GM11168 (cell line): ENCODE data around the gene KCNJ3.
"Not testable (repeated sequence)": the region's sequence is repeated elsewhere in the genome, so short reads cannot be mapped to it uniquely, and the experiment has no call there.

ENCODE experiments used
- in situ Hi-C: fragments of 300-500 bp; cut with MboI; formaldehyde crosslinking; loops from one replicate; pipeline ENCODE4 v1.12.0; 2022; ENCODE audit warnings: low sequenced_read_pairs; ENCODE audit not compliant: unreplicated experiment

The KCNJ3 gene

DNA sequence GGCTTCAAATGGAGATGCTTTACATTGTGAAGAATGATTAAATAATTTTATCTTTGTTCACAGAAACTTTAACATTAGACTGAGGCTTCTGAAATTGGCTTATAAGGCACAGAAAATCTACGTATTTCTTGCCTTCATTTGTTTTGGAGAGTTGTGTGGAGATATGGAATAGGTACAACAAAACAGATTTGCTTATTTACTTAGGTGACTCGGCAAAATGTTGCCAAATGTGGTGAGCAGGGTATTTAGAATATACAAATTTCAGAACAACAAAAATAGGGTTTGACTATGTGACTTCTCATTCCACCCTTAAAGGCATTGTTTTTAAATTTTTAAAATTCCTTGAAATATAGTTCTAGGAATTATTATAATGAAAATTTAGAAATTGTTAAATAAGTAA is 134.2 kb downstream of the KCNJ3 start:
- in situ Hi-C loops, result no loop called here

DNA sequence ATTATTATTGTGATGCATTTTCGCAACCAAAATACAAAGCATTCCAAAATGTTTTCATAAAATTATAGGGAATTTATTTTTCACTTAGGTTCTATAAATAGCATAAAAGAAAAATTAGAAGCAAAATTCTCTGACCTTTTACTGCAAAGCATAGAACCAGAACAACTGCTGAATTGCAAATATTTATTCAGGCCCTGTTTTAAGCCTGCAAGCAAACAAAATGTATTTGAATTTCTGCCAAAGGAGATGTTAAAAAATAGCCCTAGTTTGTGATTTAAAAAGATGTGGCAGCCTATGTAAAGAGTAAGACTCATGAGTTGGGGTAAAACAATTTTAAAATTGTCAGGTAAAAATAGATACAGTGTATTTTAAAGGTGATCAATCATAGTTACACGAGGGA is 138.1 kb downstream of the KCNJ3 start:
- in situ Hi-C loops, result no loop called here

DNA sequence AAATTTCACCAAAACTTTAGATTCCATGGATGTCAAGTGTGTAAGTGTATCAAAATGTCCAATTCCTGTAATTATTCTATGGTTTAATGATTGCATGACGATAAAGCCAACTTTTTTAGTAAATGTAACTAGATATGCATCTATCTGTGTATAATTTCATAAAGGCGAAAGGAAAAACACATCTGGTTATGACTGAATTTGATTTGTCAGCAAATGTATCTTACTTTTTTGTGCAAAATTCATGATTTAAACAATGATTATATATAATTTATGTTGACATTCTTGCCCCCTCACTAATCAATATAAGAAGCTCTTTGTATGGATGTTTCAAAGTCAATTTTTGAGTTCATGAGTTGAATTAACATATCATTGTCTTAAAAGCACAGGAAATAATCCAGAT is 138.5 kb downstream of the KCNJ3 start:
- in situ Hi-C loops, result no loop called here

DNA sequence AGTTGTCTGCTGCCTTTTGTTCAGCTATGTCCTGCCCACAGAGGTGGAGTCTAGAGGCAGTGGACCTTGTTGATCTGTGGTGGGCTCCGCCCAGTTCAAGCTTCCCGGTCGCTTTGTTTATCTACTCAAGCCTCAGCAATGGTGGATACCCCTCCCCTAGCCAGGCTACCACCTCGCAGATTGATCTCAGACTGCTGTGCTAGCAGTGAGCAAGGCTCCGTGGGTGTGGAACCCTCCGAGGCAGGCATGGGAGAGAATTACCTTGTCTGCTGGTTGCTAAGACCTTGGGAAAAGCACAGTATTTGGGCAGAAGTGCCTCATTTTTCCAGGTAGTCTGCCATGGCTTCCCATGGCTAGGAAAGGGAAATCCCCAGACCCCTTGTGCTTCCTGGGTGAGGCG is 146.0 kb downstream of the KCNJ3 start:
- in situ Hi-C loops, result no loop called here

DNA sequence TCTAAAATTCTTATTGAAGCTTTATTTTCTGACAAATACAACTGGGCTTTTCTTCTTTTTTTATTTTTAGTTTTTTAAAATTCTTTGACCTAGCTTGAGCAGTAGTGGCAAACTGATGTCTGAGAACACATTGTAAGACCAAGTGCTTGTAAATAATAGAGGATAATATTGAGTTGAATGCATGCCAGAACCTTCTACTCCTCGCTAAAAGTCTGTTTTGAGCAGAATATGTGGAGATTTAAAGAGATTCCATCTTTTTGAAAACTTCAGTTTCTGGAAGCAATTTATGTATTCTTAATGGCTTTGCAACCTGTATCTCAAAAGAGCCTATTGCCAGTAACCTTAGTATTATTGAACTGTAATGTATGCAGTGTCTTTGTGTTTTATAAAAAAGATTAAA is 148.3 kb downstream of the KCNJ3 start:
- in situ Hi-C loops, result no loop called here

DNA sequence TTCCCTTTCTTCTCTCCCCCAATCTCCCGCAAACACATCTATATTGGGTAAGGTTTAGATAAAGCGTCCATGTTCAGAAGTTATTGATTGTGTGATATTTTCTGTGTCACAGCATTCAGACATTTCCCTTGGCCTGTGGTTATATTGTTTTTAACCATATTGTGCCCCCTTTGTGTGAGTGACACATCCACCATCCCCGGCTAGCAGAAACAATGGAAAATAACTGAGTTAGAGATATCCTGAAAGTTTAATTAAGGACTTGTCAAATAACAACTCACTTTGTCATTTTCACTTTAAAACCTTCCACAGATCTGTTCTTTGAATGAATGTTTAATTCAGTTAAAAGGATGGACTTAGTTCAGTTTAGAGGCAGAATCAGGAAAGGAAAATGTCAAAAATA is 151.0 kb downstream of the KCNJ3 start:
- in situ Hi-C loops, result no loop called here

DNA sequence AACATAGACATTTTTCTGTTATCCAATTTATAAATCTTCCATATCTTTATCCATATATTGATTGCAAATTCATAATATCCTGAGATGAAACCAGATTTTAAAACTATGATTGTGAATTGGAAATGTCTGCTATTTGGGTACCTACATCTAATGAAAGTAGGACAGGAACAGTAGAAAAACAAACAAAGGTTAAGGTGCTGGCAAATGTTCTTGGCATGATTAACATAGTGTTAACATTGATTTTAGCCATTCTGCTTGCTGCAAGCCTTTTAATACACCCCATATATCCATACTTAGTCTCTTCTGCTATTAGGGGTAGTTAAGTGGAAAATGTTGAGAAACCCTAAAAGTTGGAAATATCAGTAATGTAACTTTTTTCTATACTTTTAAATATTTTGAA is 152.0 kb downstream of the KCNJ3 start:
- in situ Hi-C loops, result no loop called here

DNA sequence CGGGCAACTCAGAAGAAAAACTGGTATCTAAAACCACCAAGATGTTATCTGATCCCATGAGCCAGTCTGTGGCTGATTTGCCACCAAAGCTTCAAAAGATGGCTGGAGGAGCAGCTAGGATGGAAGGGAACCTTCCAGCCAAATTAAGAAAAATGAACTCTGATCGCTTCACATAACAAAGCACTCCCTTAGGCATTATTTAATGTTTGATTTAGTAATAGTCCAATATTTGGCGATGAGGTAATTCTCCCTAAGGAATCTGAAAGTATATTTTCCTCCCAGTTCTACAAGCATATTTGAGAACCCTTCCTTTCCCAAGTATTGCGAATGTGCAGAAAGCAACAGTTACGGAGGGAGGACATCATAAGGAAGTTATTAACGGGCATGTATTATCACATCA is 156.6 kb downstream of the KCNJ3 start:
- in situ Hi-C loops, result no loop called here

DNA sequence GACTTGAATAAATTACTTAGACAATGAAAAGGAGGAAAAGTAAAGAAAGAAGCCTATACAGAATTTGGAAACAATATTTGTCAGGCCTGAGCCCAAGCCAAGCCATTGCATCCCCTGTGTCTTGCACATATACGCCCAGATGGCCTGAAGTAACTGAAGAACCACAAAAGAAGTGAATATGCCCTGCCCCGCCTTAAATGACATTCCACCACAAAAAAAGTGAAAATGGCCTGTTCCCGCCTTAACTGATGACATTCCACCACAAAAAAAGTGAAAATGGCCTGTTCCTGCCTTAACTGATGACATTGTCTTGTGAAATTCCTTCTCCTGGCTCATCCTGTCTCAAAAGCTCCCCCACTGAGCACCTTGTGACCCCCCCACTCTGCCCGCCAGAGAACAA is 168.7 kb downstream of the KCNJ3 start:
- in situ Hi-C loops, result not testable (repeated sequence)

DNA sequence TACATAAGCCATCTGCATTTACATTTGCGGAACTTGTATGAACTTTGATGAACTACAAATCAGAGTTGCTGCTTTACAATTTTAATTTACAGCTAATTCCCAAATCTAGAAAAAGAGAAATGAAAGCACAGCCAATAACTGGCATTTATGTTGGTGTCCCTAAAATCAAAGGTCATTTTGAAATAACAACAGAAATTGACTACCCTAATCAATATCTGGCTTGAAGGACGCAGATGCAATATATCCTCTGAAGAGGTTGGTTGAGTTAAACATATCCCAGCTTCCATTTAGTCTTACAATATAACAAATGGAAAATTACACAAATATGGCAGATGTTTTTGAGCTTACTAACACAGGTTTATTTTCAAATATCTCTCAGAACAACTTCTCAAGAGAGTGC is 177.5 kb downstream of the KCNJ3 start:
- in situ Hi-C loops, result no loop called here

DNA sequence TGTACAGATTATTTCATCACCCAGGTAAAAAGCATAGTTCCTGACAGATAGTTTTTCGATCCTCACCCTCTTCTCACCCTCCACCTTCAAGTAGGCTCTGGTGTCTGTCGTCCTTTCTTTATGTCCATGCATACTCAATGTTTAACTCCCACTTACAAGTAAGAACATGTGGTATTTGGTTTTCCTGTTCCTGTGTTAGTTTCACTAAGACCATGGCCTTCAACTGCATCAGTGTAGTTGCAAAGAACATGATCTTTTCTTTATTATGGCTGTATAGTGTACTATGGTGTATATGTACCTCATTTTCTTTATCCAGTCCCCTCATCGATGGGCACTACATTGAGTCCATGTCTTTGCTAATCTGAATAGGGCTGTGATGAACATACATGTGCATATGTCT is 184.2 kb downstream of the KCNJ3 start:
- in situ Hi-C loops, result no loop called here

DNA sequence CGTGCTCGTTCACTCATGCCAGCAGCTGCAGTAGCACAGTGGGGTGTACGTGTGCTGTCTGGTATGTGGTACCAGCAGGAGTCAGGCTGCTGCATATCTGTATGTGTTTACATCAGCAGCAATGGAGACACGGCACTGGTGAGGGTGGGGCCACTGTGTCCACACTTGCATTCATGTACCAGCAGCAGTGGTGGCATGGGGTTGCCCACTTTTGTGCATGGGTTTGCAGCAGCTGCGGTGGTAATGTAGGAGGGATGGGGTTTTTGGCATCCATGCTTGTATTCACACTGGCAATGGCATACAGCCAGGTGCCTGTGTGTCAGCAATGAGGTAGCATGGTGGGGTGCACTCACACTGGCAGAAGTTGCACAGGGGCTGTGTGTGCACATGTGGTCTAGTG is 187.8 kb downstream of the KCNJ3 start:
- in situ Hi-C loops, result no loop called here

DNA sequence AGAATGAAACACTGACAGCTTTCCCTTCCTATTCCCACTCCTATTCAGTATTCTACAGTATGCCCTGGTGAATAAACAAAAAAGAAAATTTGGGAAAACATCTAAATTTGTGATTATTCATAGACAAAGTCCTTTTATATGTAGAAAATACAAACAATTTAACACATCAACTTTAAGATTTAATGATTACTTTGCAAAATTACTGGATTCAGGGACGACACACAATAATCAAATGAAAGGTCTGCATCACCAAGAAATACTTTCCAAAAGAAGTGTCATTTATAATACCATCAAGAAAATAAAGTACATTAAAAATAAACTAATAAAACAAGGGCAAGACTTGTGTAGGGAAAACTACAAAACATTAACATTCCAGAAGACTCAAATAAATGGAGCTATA is 199.8 kb downstream of the KCNJ3 start:
- in situ Hi-C loops, result no loop called here

DNA sequence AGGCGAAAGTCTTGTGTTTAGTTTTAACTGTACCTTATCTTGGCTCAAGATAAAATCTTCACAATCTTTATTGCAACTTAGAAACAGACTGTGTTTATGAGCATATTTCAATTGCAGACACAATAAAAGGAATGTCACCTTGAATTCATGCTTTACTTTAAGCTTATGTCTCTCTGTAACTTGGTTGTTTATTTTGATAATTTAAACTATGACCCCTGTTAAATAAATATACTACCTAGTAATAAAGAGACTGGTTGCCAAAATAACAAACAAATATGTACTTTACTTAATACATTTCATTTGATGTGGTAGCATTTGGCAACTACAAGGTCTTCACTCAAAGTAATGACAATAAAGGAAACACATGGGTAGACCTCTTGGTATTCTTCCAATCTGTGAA is 202.6 kb downstream of the KCNJ3 start:
- in situ Hi-C loops, result no loop called here
